Coronary artery (tissue), 2 donors: ENCODE data around the gene MDGA2.
"Not testable (repeated sequence)": the region's sequence is repeated elsewhere in the genome, so short reads cannot be mapped to it uniquely, and the experiment has no call there.

Experiments
- DNase-seq: peaks from one replicate; pipeline ENCODE4 v3.0.0-alpha.2; 2017; ENCODE audit warnings: low spot score
- H3K27ac ChIP-seq, 2 donors: fragments of 200-600 bp; sonication (generic); one replicate each; pipeline ENCODE4 v1.5.1; 2016 to 2019
- H3K4me3 ChIP-seq: fragments of 200-600 bp; sonication (generic); 2 replicates; pipeline ENCODE4 v1.5.1; 2016; ENCODE audit warnings: mild to moderate bottlenecking, moderate library complexity
- TF ChIP-seq, protein P1 (sequence below): fragments of 200-600 bp; sonication (generic); IDR thresholded peaks from one replicate; pipeline ENCODE4 v1.5.1; 2019; ENCODE audit warnings: antibody characterized with exemption

MDGA2 gene

DNA sequence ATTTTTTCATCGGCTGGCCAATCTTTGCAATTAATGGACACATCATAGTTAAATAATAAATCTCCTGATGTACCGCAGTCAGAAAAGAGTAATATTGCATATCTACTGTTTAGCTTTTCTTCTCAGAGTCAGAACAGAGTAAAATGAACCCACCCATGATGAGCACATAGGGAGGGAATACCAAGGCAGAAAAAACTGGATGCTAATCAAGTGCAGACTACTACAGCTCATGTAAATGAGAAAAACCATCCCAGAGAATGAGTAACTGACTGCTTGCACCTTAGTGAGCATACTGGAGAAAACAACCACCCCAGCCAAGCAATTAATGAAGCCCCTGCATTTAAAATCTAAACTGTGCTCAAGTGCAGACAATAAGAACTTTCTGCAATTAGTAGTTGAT, 483.7 kb downstream of the MDGA2 start:
- Histone ChIP-seq H3K27ac (no peak overlapping the region), H3K4me3 (no peak overlapping the region)
- TF ChIP-seq, protein P1, sequence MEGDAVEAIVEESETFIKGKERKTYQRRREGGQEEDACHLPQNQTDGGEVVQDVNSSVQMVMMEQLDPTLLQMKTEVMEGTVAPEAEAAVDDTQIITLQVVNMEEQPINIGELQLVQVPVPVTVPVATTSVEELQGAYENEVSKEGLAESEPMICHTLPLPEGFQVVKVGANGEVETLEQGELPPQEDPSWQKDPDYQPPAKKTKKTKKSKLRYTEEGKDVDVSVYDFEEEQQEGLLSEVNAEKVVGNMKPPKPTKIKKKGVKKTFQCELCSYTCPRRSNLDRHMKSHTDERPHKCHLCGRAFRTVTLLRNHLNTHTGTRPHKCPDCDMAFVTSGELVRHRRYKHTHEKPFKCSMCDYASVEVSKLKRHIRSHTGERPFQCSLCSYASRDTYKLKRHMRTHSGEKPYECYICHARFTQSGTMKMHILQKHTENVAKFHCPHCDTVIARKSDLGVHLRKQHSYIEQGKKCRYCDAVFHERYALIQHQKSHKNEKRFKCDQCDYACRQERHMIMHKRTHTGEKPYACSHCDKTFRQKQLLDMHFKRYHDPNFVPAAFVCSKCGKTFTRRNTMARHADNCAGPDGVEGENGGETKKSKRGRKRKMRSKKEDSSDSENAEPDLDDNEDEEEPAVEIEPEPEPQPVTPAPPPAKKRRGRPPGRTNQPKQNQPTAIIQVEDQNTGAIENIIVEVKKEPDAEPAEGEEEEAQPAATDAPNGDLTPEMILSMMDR = no peak
- DNase-seq = no peak

DNA sequence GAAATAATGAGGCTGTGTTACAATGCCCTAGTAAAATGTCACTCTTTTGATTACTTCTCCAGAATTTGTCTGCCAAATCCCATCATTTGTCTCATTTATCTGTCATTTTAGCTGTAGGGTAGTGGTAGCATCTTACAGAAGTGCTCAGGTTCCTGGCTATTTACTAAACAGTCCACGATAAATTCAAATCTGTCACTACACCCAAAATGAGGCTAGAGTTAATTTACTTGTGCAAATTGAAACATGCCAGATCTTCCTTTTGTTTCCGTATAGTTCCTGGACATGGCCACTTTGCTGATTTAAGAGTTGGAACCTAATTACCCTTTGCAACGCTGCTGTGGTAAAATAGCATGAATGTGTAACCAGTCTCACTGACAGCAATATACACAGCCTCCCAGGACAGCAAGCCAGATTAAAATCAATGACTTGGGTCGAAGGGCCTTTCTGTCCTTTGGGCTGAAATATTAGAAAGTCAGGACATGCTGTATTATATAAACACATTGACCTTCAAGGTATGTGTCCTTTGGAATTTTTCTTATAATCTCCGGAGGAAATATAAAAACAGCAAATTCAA, 485.4 kb downstream of the MDGA2 start:
- Histone ChIP-seq H3K4me3 (no peak overlapping the region), H3K27ac (no peak overlapping the region)
- no peak for DNase-seq
- TF ChIP-seq, protein P1 = no peak

DNA sequence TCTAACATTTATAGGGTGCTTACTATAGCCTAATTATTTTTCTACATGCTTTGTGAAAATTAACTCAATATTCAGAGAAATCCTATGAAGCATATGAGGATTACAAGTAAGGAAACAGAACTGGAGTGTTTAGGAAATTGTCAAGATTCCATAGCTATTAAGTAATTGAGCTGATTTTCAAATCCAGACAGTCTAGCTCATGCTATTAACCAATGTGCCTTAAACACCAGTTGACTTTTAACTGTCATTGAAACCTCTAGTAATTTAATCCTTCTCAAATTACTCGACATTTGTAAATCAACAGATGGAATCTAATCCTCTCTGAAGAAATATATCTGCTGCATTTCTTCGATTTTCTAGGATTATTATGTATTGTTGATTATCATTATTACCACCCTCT, 488.9 kb downstream of the MDGA2 start:
- DNase-seq = no peak

DNA sequence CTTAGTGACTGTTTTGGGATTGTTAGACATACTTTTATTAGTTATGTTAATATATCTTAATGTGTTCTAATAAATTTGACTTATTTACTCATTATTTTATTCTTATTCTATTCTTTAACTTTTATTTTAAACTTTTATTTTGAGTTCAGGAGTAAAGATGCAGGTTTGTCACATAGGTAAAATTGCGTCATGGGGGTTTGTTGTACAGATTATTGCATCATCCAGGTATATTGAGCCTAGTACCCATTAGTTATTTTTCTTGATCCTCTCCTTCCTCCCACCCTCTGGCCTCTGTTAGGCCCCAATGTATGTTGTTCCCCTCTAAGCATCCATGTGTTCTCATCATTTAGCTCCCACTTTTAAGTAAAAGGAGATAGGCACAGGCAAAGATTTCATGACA, 495.5 kb downstream of the MDGA2 start:
- no peak overlapping the region for H3K27ac ChIP-seq
- DNase-seq = no peak
- no peak overlapping the region for H3K4me3 ChIP-seq
- TF ChIP-seq, protein P1 = no peak

More for the DNA sequence above, 488.9 kb downstream of the MDGA2 start:
- TF ChIP-seq, protein P1 = no peak
- Histone ChIP-seq H3K27ac (no peak overlapping the region), H3K4me3 (no peak overlapping the region)

DNA sequence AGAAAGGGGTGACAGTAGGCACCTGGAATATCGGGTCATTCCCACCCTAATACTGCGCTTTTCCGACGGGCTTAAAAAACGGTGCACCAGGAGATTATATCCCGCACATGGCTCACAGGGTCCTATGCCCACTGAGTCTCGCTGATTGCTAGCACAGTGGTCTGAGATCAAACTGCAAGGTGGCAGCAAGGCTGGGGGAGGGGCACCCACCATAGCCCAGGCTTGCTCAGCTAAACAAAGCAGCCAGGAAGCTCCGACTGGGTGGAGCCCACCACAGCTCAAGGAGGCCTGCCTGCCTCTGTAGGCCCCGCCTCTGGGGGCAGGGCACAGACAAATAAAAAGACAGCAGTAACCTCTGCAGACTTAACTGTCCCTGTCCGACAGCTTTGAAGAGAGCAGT, 503.5 kb downstream of the MDGA2 start:
- H3K27ac ChIP-seq, H3K4me3 ChIP-seq, DNase-seq: not testable (repeated sequence)

DNA sequence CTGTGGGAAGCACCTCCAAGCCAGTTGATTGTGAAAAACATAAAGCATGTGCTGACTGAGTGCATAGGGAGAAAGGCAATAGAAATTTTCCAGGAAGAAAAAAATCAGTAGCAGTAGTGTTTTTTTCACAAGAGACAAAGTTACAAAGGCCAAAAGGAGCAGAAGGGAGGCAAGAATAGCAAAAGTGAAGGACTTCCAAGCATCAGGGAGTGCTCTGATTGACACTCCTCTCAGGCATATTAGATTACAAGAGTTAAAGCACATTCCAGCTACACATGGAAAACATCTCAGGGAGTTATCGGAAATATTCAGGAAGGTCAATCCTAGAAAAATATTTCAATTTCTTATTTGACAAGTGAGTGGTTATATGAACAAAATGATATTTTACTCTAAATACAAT, 508.0 kb downstream of the MDGA2 start:
- TF ChIP-seq, protein P1 = no peak
- H3K27ac ChIP-seq = no peak overlapping the region
- H3K4me3 ChIP-seq = no peak overlapping the region
- no peak for DNase-seq

DNA sequence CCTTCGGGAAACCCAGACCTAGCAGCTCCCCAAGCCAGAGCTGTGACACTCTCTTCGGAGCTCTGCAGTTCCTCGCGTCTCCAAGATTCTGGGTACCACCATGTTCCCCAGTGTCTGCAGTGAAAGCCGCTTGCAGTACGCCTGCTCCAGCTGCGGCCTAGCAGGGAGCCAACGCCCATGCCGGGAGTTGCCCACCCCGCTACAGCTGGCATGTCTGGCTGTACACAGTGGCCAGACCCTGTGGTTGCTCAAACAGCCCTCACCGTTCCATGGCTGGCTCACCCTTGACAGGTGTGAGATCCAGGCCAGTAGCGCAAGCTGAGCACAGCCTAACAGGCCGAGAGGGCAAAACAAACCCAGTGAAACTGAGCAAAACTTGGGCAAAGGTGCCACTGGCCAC, 520.0 kb downstream of the MDGA2 start:
- no peak for DNase-seq
- Histone ChIP-seq H3K4me3 (no peak overlapping the region), H3K27ac (no peak overlapping the region)
- TF ChIP-seq, protein P1 = no peak
